ENCODE results near the gene FOXP4.

Gene FOXP4

DNA sequence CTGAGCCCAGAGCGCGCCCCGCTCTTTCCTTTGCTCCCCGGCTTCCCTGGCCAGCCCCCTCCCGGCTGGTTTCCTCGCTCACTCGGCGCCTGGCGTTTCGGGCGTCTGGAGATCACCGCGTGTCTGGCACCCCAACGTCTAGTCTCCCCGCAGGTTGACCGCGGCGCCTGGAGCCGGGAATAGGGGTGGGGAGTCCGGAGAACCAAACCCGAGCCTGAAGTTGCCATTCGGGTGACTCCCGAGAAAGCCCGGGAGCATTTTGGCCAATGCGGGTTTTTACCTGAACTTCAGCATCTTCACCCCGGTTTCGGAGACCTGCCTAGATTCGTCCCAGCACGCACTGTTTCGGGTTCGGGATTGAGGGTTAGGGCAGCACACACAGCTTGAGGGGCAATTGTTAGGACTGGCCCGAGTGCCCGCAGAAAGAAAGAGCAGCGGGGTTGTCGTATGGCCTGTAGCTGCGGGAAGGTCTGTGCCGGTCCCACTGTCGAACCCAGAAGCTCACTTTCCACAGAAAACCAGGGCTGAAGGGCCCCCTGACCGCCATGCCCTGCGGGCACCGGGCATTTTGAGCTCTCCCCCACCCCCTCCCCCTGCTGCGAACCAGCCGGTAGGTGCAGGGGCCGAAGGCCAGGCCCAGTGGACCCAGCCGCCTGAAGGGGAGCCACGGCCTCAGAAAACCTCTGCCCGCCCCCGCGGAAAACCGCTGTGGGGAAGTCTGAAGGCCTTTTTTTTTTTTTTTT lies 2.1 kb downstream of the FOXP4 start:
- FAIRE-seq = no peak

DNA sequence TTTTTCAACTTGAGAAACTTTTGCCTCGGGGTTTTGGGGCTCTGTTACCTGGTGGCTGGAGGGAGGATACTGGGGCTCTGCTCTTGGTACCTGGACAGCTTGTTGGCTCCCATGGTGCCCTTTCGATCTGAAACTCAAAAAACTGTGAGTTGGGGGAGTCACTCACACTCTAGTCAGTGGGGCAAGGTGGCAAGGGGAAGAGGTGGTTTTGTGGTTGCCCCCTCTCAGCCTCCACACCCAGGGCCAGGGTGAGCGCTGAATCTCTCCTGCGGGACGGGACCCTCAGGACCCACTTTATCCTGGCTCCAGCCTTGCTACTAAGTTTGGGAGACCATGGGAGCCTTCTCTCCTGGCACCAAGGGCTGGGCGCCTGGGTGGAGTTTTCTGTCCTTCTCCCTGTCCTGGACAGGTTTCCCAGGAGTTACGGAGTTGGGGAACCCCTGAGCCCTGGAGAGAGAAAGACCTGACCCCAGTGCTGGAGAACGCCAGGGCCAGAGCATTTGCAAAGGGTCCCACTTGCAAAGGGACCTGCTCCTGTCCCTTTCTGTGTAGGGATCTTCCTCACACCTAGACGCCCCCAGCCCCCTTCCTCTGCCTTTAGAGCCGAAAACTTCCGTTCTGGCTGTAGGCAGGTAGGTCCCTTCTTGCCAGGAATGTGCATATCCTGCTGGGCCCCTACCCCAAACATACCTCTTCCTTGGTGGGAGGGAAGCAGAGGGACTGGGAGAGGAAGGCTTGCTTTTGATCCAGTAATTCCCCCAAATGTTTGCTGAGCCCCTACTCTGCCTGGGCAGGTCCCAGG lies 2.9 kb downstream of the FOXP4 start:
- FAIRE-seq = no peak

DNA sequence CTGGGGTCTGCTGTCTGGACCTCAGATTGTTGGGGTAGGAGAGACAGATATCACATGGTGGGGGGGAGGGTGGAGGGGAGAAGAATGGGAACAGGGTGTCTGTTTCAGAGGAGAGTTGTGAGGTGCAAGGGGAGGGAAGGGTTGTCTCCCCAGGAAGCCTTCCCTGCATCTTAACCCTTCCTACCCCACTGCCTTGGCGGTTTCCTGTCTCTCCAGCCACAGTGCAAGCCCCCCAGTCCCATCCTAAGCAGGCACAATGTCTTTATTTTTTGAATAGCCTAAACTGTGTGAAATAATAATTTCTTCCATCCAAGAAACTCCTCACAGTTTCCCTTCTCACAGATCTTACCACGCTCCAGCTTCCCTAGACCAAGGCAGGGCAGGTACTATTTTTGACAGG lies 3.5 kb downstream of the FOXP4 start:
- no peak for FAIRE-seq

DNA sequence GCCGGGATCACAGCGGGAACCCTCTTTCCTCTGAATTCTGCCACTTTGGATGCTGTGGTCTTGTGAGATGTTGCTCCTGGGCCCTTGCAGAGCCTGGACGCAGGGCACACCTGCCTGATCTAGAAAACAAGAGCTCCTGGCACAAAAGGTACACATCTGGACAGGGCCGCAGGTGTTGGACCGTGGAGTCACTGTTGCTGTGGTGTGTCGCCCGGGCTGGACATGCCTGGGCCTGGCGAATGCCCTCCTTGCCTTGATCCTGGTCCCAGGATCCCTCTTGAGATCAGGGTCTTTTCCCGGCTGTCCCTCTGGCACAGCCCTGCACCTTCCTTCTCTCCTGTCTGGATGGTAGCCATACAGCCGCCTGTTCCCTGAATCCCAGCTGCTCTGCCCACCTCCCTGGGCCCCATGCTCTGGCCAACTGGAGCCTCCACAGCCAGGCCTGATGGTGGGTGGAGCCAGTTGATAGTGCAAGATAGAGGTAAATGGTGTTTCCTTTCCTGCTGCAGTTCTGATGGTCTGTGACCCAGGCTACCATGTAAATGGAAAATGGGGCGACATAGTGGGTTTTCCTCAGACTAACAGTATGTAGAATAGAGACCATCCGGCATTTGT lies 5.0 kb downstream of the FOXP4 start:
- no peak for FAIRE-seq

DNA sequence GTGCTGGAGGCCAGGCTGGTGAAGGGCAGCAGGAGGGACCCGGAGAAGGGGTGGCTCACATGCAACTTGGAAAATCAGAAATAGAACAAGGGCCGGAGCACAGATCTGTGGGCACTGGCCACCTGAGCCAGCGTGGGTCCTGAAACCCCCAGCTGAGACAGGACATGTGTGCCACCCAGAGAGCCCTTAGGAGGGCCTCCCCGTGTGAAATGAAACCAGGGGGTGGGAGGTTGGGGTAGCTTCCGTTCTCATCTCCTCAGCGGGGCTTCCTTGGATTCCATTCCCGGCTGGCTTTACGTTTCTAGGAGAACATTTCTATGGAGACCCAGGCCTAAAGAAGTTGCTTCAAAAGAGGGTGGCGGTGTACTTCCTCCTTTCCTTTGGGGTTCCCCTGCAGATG lies 5.7 kb downstream of the FOXP4 start:
- no peak for FAIRE-seq

DNA sequence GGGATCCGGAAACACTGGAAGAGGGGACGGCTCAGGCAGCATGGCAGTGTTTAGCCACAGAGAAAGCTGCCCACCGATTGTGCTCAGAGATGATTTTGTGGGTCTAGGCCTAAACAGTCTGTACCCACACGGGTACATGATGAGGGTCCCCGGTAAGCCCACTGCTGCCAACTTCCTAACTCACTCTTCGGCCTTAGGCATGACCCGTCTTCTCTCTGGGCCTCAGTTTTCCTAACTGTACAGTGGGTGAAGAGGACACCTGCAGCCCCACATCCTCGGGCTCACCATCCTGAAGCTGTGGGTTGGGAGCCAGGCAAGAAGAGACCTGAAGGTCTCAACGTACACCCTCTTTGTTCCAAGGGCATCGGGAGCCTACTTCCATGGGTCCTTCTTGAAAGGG lies 6.5 kb downstream of the FOXP4 start:
- FAIRE-seq = no peak

DNA sequence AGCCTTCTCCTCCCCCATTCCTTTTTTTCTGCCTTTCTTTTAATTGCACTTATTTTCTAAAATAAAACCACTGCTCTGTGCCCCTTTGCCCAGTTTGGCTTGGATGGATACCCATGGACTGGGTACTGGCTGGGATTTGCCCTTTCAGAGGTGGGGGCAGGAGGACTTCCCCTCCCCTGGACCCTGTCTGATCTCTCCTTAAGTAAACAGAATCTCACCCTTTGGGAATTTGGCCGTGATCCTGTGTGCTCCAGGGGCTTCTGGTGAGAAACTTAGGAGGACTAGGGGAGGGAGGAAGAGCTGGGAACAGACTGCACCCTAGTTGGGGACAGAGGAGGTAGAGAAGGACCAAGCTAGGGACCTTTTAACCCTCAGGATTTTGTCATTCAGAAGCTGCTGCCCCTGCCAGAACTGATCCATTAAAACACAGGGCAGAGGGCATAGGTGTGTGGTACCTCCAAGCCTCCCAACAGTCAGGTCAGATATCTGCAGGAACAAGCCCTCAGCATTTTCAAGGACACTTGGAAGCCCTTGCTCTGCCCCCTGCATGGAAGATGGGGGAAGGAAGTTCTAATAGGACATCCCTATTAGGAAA lies 7.3 kb downstream of the FOXP4 start:
- FAIRE-seq = no peak

DNA sequence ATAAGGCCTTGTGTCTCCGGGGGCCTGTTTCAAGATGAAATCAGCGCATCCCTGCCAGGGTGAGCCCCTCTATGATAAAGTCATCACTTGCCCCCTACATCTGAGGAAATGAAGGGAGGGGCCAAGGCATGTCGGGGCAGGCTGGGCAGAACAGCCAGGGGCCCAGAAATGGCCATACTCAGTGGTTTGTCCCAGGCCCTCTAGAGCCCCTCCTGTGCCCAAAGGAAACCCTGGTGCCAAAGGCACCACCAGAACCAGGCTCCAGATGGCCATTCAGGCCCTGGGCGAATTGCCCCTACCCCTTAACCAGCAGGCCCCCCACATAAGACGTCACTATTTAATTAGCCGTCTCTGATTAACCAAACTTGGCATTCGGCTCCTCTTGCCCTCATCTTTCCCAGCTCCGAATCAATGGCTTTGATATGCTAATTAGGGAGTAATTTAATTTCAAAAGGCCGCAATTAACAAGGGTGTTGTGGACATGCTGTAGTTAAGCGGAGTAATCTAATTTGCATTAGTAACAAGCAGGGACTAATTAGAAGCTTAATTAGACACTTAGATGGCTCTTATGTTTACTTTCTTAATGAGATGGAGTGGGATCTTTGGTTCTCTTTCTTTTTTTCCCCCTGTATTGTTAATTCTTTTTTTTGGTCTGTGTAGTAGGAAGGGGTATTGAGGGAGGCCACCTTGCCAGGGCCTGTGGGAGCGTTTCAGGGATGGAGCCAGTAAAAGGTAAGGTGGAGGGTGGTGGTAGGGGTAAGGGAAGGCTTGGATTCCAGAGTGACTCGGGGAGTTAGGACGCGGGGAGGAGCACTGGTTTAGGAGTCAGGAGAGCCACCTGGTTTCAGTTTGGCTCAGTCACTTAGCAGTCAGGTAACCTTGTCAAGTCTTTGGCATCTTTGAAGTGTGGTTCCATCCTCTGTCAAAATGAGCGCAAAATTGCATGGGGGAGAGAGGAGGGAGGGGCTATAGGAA lies 9.4 kb downstream of the FOXP4 start:
- no peak for FAIRE-seq

DNA sequence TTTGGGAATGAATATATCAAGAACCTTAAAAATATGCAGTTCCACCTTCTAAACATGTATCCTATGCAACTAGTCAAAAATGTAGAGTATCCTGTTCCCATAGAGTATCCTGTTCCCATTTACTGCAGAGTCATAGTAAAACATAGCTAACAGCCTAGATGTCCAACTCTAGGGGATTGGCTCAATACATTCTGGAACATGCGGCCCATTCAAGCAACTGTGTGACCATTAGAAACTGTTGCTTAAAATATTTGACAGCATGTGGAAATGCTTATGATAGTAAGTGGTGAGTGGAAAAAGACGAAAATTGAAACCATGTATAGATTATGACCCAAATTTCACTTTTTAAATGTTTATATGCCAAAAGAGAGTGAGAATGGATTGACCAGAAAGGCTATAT lies 11.2 kb downstream of the FOXP4 start:
- no peak for FAIRE-seq

DNA sequence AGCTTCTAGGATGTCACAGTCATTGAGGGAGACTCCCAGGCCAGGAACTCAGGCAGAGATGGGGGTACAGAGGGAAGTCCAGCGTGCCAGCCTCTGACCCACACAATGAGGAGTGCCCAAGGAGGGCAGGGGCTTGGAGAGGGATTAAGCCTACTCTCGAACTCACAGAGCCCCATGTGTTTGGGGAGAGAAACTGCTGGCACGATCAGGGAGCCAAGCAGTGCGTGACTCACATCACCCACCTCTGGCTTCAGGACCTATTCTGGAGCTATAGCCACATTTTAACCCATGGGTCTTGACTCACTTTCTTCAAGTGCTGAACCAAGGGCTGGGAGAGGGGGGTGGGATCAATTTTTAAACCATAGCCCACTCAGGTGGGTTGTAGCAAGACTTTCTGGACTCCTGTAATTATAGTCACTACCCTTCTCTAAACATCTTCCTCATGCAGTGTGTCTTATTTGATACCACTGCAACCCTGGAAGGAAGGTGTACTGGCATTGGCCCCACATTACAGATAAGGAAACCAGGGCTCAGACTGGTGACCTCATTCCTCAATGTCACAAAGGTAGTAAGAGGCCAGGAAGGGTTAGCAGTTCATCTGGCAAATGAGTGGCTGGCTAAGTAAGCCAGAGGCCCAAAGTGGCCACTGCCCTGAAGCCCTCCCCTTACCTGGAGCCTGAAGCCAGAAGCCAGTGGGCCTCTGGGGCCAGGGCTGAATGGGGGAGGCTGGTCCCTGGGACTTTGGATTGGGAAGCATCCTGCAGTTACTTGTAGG lies 12.0 kb downstream of the FOXP4 start:
- FAIRE-seq = no peak

DNA sequence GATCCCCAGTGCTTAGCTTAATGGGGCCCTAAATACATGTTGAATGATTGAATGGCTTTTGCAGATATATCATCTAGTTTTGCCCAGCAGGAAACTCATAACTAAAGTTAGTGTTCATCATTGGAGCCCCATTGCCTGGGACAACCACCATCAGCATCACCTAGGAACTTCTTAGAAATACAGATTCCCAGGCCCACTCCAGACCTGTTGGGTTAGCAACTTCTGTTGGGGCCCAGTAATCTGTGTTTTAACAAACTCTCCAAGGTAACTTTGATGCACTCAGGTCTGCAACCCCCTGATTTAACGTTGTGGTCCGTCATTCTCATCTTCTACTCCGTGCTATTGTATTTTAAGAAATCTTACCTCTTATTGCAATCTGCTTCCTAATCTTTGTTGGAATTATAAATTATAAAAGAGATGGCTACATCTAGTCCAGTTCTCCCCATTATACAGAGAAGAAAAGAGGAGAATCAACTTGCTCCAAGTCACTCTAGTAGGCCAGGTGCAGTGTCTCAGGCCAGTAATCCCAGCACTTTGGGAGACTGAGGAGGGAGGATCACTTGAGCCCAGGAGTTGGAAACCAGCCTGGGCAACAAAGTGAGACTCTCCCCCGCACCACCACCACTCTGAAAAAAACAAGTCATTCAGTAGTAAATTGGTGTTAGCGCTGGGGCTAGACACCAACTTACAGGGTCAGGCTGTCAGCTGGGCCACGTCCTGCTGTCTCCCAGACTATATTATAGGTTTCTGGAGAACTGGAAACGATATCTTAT lies 13.7 kb downstream of the FOXP4 start:
- no peak for FAIRE-seq

DNA sequence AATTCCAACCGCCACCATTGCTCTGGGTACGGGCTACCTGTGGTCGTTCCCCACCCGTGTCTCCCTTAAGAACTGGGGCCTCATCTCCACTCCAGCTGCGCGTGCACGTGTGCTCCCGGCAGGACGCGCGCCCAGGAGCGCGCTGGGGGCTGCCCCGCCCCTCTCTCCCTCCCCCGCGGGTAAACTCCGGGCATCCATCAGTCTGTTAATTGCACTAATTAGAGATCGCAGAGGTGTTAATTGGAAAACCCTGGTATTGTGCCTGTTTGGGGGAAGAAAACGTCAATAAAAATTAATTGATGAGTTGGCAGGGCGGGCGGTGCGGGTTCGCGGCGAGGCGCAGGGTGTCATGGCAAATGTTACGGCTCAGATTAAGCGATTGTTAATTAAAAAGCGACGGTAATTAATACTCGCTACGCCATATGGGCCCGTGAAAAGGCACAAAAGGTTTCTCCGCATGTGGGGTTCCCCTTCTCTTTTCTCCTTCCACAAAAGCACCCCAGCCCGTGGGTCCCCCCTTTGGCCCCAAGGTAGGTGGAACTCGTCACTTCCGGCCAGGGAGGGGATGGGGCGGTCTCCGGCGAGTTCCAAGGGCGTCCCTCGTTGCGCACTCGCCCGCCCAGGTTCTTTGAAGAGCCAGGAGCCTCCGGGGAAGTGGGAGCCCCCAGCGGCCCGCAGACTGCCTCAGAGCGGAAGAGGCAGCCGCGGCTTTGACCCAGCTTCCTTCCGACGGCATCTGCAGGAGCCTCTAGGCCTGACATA lies 14.4 kb downstream of the FOXP4 start:
- FAIRE-seq = no peak

DNA sequence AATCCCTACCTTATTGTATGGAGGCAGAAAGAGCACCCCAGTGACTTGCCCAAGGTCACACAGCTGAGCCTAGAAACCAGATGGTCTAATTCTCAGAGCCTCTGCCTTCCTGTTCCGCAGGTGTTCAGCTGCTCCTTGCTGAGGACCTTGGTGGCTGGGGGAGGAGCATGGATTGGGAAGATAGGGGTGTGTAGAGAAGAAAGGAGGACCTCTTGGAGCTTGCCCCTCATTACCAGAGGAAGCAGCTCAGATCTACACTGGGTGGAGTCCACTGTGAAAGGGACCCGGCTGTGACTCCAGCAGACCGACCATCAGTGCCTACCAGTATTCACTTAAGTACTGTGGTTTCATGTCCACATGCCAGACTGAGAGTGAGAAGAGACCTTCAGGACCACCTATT lies 15.2 kb downstream of the FOXP4 start:
- FAIRE-seq = no peak

DNA sequence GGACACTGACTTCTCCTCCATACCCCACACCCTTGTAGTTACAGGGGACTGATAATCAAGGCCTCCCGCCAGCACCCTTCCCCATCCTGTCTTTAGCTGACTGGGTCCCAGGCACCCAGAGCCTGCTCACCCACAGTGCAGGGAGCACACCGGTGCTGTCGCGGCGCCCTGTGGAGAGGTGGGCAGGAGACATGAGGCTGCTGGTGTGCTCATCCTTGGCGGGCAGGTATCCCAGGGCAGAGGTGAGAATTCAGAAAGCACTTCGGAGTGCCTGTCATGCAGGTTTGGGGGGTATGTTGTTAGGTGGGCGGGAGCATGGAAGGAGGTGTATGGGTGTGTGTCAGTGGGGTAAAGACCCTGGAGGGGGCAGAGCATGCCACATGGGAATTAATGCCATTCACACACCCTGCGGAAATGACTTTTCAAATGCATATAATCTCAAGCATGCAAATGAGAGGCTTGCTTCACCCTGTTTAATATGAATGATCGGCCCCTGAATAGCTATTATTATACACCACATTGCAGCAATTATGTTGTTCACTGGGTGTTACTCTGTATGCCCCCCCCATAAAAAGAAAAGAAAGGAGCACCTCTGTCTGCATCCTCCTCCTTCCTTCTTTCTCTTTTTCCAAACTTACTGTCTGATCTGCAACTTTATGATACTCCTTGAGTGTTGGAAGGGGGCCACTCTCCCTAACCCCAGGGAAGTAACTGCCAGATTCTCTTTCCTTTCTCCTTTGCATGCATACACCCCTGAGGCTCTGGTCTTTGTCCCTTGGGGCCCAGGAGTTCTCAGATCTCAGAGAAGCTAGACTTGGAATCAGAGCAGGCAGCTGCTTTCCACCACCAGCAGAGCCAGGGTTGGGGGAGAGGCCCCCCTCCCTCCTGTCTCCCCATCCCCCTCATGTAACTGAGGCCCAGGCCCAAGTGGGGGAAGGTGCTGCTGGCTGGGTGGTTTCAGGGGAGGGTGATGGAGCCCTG lies 16.0 kb downstream of the FOXP4 start:
- FAIRE-seq = no peak

DNA sequence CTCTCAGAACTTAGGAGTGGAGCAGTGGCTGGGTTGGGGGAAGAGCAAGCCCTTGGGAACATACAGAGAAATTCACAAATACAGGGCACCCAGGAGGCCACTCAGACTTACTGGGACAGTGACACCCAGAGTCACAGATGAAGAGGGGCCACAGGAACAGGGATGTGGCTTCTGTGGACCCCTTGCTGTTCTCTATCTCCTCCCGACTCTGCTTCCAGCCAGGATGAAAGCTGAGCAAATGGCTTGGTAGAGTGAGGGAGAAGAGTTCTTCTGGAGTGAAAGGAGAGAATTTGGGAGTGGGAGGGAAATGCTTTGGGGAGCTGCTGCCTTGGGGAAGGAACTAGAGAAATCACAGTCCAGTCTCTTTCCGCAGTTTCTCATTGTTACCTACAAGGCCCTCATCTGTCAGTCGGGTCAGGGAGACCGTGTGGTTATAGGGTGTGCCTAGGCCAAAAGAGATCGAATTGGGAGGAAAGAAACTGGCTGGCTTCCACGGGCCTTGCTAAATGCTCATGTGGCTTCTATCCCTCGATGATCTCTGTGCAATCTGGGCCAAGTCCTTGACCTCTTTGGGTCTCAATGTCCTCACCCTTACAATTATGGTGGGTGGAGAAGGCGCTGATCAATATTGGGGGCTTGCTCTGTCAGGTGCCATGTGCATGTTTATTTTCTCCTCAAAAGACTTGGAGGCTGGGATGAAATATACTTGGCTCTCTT lies 17.0 kb downstream of the FOXP4 start:
- FAIRE-seq = no peak

DNA sequence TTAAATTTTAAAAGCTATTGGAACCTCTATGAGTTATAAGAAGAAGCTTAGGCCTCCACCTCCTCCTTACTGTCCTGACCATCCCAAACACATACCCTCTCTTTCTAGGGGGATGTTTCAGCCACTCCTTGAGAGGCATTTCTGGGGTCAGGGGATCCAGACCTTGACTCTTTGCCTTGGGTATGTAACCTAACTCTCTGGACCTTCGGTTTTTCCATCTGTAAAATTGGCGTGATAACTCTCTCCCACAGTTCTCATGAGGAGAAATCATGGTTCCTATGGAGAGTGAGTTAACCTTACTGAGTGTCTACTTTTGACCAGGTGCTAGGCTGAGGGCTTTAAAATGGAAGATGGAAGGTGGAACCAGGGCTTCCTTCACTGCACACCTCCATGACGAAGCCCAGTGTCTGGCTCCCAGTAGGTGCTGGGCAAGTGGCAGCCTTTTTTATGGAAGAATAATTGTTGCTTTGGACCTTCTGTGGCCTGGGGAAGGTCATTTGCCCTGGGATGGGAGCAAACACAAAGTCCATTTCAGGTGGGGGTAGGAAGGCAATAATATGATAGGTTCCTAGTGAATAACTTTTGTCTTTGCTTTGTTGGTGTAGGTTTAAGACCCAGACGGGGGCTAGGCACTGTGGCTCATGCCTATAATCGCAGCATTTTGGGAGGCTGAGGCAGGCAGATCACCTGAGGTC lies 18.4 kb downstream of the FOXP4 start:
- no peak for FAIRE-seq

DNA sequence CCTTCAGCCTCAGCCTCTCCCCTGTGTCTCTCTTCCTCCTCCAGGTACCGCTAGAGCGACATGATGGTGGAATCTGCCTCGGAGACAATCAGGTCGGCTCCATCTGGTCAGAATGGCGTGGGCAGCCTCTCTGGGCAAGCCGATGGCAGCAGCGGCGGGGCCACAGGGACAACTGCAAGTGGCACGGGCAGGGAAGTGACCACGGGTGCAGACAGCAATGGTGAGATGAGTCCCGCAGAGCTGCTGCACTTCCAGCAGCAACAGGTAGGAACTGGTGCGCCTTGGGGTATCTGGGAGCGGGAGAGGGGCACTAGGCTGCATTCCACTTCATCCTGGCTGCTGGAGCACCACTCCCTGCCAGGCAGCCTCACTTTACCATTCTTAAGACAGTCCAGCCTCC lies 19.5 kb downstream of the FOXP4 start:
- no peak for FAIRE-seq
